GM21717 (cell line): ENCODE results near the gene DPEP3.

Source experiments
- ATAC-seq: cut with Tn5 transposase; IDR thresholded peaks from one replicate; pipeline ENCODE4 v1.9.1; 2021; ENCODE audit warnings: mild to moderate bottlenecking, moderate library complexity; ENCODE audit not compliant: unreplicated experiment

The DPEP3 gene

GRCh38 chr16:67932462-67932840 is 47.8 kb downstream of the DPEP3 start:
- no peak for ATAC-seq

- no peak for ATAC-seq
These were observed 48.4 kb downstream of the DPEP3 start, which contains the start of gene CTRL for GRCh38 chr16:67931712-67932461. TSS of gene CTRL (minus strand) at chr16:67931862. CDS start at chr16:67931852, 10 bp downstream.

- no peak for ATAC-seq
These were observed 49.6 kb downstream of the DPEP3 start for GRCh38 chr16:67930678-67931211.

- ATAC-seq: no peak
These were observed 50.1 kb downstream of the DPEP3 start for GRCh38 chr16:67930191-67930590.

- no peak for ATAC-seq
These were observed 51.5 kb downstream of the DPEP3 start for GRCh38 chr16:67928561-67929364.

GRCh38 chr16:67928147-67928546 is 52.2 kb downstream of the DPEP3 start:
- ATAC-seq: no peak

- no peak for ATAC-seq
These were observed 53.0 kb downstream of the DPEP3 start for GRCh38 chr16:67927131-67927941.

- no peak for ATAC-seq
These were observed 54.0 kb downstream of the DPEP3 start for GRCh38 chr16:67926181-67926750.
